Mesenchymal stem cell (in vitro differentiated cells and primary cell): Measurements from ENCODE around the gene ENO1.

Experiments
- DNase-seq: peaks from one replicate; pipeline ENCODE4 v3.0.0-alpha.2; 2013
- H2AFZ ChIP-seq: one replicate; pipeline ENCODE4 v1.6.1; 2013; ENCODE audit warnings: low read depth, mild to moderate bottlenecking, control low read depth, inconsistent platforms, low read length, moderate library complexity
- H2AK5ac ChIP-seq: 2 replicates; pipeline ENCODE4 v1.6.1; 2013; ENCODE audit warnings: low read length, moderate library complexity, mild to moderate bottlenecking, inconsistent platforms; ENCODE audit not compliant: severe bottlenecking
- H2BK120ac ChIP-seq: one replicate; pipeline ENCODE4 v1.6.1; 2013; ENCODE audit warnings: low read depth, mild to moderate bottlenecking, inconsistent platforms, low read length, moderate library complexity
- H2BK12ac ChIP-seq, 2 experiments: one replicate each; pipeline ENCODE4 v1.6.1; 2013; ENCODE audit warnings: inconsistent platforms in 2 of 2, low read length in 2 of 2, mild to moderate bottlenecking in 2 of 2, moderate library complexity in 2 of 2, control low read depth in 1 of 2
- H2BK15ac ChIP-seq: one replicate; pipeline ENCODE4 v1.6.1; 2013; ENCODE audit warnings: mild to moderate bottlenecking, low read depth, inconsistent platforms; ENCODE audit not compliant: poor library complexity, severe bottlenecking
- H2BK5ac ChIP-seq: 2 replicates; pipeline ENCODE4 v1.6.1; 2013; ENCODE audit warnings: low read depth, mild to moderate bottlenecking, low read length, control low read depth, inconsistent platforms; ENCODE audit not compliant: poor library complexity, severe bottlenecking
- H3K14ac ChIP-seq, 2 experiments: one replicate each; pipeline ENCODE4 v1.6.1; 2013; ENCODE audit warnings: inconsistent platforms in 2 of 2, low read length in 2 of 2, control low read depth in 1 of 2, mild to moderate bottlenecking in 1 of 2, moderate library complexity in 1 of 2
- H3K18ac ChIP-seq, 2 experiments: one replicate each; pipeline ENCODE4 v1.6.1; 2013; ENCODE audit warnings: inconsistent platforms in 2 of 2, low read length in 2 of 2, control low read depth in 1 of 2, low read depth in 1 of 2, mild to moderate bottlenecking in 1 of 2
- H3K23ac ChIP-seq, 2 experiments: one replicate each; pipeline ENCODE4 v1.6.1; 2013; ENCODE audit warnings: inconsistent platforms in 2 of 2, low read length in 2 of 2, mild to moderate bottlenecking in 2 of 2, moderate library complexity in 2 of 2, control low read depth in 1 of 2
- H3K27ac ChIP-seq: 2 replicates; pipeline ENCODE4 v1.5.1; 2013; ENCODE audit warnings: mild to moderate bottlenecking, moderate library complexity, low read length, control low read depth, inconsistent platforms; ENCODE audit not compliant: poor library complexity, severe bottlenecking
- H3K27me3 ChIP-seq, 2 experiments: 2 replicates each; pipeline versions ENCODE4 v1.6.1 to v1.7.0; 2013; ENCODE audit warnings: low read length in 2 of 2, mild to moderate bottlenecking in 2 of 2, moderate library complexity in 2 of 2, control low read depth in 1 of 2, inconsistent platforms in 1 of 2; ENCODE audit not compliant: control insufficient read depth in 1 of 2, insufficient read depth in 1 of 2
- H3K36me3 ChIP-seq, 2 experiments: 2 replicates each; pipeline versions ENCODE4 v1.6.1 to v1.7.0; 2013; ENCODE audit warnings: low read length in 2 of 2, control low read depth in 1 of 2, inconsistent platforms in 1 of 2, low read depth in 1 of 2, mild to moderate bottlenecking in 1 of 2; ENCODE audit not compliant: insufficient read depth in 2 of 2, control insufficient read depth in 1 of 2
- H3K4ac ChIP-seq, 2 experiments: one replicate each; pipeline ENCODE4 v1.6.1; 2013; ENCODE audit warnings: inconsistent platforms in 2 of 2, low read length in 2 of 2, mild to moderate bottlenecking in 2 of 2, moderate library complexity in 2 of 2, control low read depth in 1 of 2, low read depth in 1 of 2
- H3K4me1 ChIP-seq: 2 replicates; pipeline ENCODE4 v1.6.1; 2013; ENCODE audit warnings: low read depth, low read length, control low read depth; ENCODE audit not compliant: control insufficient read depth, insufficient read depth
- H3K4me2 ChIP-seq: 2 replicates; pipeline ENCODE4 v1.6.1; 2013; ENCODE audit warnings: low read length, mild to moderate bottlenecking, inconsistent platforms; ENCODE audit not compliant: poor library complexity, severe bottlenecking
- H3K4me3 ChIP-seq, 2 experiments: 2 replicates each; pipeline versions ENCODE4 v1.5.1 to v1.7.0; 2013; ENCODE audit warnings: low read length in 2 of 2, mild to moderate bottlenecking in 2 of 2, control low read depth in 1 of 2, low read depth in 1 of 2; ENCODE audit not compliant: insufficient read depth in 1 of 2
- H3K79me1 ChIP-seq: replicated peaks from 2 replicates; pipeline ENCODE4 v1.6.1; 2013; ENCODE audit warnings: mild to moderate bottlenecking, control low read depth, low read length, inconsistent platforms; ENCODE audit not compliant: poor library complexity, severe bottlenecking
- H3K9ac ChIP-seq: 2 replicates; pipeline ENCODE4 v1.7.0; 2013; ENCODE audit warnings: mild to moderate bottlenecking, low read length, moderate library complexity
- H3K9me3 ChIP-seq: 2 replicates; pipeline ENCODE4 v1.7.0; 2013; ENCODE audit warnings: mild to moderate bottlenecking, low read length; ENCODE audit not compliant: control insufficient read depth
- H4K8ac ChIP-seq: one replicate; pipeline ENCODE4 v1.6.1; 2013; ENCODE audit warnings: inconsistent platforms, mild to moderate bottlenecking, low read length, moderate library complexity
- H4K91ac ChIP-seq: one replicate; pipeline ENCODE4 v1.6.1; 2013; ENCODE audit warnings: mild to moderate bottlenecking, low read length, inconsistent platforms
- WGBS: methylation state at CpG from one replicate; pipeline ENCODE4 v1.1.7; 2013; ENCODE audit warnings: mixed read lengths; 5-methylcytosine and 5-hydroxymethylcytosine counted together

The ENO1 gene

DNA sequence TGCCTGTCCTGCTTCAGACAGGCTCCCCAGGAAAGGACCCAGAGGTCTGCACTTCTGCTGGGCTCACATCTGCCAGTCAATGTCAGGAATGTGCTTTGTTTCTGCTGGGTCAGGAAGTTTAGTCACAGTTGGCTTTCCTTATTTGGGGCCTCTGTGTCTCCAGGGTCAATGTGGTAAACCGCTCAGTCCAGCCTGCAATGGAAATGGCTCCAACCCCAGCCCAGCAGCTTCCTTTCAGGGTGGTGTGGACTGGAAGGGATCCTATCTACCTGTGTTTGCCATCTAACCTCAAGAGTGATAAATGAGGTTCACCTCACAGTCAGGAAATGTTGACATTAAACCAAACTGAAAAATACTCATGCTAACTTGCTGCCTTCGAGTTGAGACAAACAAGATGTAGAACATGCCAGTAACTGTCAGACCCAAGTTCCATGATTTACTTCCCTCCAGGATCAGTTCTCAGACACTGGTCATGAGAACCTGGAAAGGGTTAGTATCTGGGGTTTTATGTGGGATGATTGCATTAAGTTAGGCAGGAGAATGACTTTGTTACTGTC lies 20.3 kb downstream of the ENO1 start:
- Histone ChIP-seq H4K91ac (no peak overlapping the region), H2AK5ac (no peak overlapping the region), H2BK5ac (peak overlapping the region; percentile 4), H3K9ac (no peak overlapping the region), H3K9me3 (no peaks in the 10 kb centered on the region), H4K8ac (no peak overlapping the region), H3K14ac (no peak overlapping the region), H2BK15ac (no peak overlapping the region), H3K27ac (peak overlapping the region; percentile 80), H2AFZ (no peak overlapping the region), H3K4me3 (no peak overlapping the region), H2BK120ac (no peak overlapping the region), H3K4ac (no peak overlapping the region), H3K27me3 (no peaks in the 10 kb centered on the region), H3K36me3 (peaks cover 59 to 64% of the 10 kb centered on the region in 2 experiments), H3K79me1 (no peaks in the 10 kb centered on the region), H3K4me1 (peaks cover 26% of the 10 kb centered on the region), H3K23ac (no peak overlapping the region), H2BK12ac (no peak overlapping the region), H3K18ac (no peak overlapping the region), H3K4me2 (no peak overlapping the region)
- DNase-seq: peak; percentile 95
- WGBS: 0% methylated on average over 2 of the region's 2 CpGs

DNA sequence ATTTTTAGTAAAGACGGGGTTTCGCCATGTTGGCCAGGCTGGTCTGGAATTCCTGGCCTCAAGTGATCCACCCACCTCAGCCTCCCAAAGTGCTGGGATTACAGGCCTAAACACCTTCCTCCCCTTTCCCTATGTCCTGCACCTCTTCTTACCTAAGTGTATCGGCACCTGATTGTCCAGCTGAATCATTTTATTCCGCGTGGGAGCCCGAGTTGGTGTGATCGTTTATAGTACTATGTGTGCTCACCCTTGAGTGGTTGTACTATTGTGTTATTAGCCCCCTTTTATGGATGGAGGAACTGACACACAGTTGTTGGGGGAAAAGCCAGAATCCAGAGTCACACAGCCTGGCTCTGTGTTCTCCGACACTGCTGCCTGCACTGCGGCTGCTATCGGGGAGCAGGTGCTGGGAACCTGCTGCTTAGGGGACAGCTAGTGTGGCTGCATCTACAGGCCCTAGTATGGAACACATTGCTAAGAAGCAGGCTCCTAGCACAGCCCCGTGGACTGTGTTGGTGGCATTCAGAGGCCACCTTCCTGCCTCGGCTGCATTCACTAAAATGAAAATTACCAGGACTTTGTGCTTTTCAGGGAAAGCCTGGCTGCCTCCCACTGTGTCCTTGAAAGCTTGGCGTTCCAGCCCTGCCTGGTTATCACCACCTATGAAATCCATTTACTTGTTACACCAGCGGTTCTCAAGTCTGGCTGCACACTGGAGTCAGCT lies 21.6 kb downstream of the ENO1 start:
- peak overlapping the region; percentile 5 for H4K91ac ChIP-seq
- H3K9ac ChIP-seq: no peak overlapping the region
- no peaks in the 10 kb centered on the region for H3K79me1 ChIP-seq
- H3K27ac ChIP-seq: peak overlapping the region; percentile 80
- H2BK5ac ChIP-seq: no peak overlapping the region
- H3K27me3 ChIP-seq: no peaks in the 10 kb centered on the region
- peaks cover 45 to 51% of the 10 kb centered on the region in 2 experiments for H3K36me3 ChIP-seq
- peak overlapping the region; percentile 38 for H2AK5ac ChIP-seq
- H3K14ac ChIP-seq: peak overlapping the region in 1 of 2 experiments; percentile 5
- peak overlapping the region; percentile 11 to 44 for H2BK12ac ChIP-seq
- H3K4me3 ChIP-seq: no peak overlapping the region
- no peak for DNase-seq
- no peak overlapping the region for H2AFZ ChIP-seq
- H3K18ac ChIP-seq: peak overlapping the region; percentile 37 to 40
- no peak overlapping the region for H3K4me2 ChIP-seq
- no peak overlapping the region for H2BK15ac ChIP-seq
- peak overlapping the region in 1 of 2 experiments; percentile 60 for H3K4ac ChIP-seq
- H3K4me1 ChIP-seq: peaks cover 27% of the 10 kb centered on the region
- H4K8ac ChIP-seq: peak overlapping the region; percentile 0
- no peak overlapping the region for H3K23ac ChIP-seq
- no peak overlapping the region for H2BK120ac ChIP-seq
- WGBS: 93% methylated on average over 14 of the region's 14 CpGs
- H3K9me3 ChIP-seq: no peaks in the 10 kb centered on the region

DNA sequence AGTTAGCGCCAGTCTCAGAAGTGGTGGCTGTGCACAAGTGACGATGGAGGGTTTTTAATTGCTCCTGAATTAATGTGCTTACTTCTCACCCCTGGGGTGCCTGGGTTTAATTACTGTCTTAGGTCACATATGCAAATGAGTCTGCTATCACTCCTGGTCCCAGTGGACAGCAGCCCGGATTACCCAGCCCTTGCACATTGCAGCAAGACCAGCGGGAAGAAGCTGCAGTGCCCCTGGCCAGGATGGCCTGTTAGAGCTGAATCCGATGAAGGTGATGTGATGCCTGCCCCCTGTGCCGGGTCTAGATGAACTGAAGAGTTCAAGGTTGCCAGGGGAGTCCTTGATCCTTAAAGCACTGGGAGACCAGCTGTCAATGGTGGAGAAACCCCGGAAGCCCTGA lies 24.2 kb downstream of the ENO1 start:
- 94% methylated on average over 7 of the region's 7 CpGs for WGBS

DNA sequence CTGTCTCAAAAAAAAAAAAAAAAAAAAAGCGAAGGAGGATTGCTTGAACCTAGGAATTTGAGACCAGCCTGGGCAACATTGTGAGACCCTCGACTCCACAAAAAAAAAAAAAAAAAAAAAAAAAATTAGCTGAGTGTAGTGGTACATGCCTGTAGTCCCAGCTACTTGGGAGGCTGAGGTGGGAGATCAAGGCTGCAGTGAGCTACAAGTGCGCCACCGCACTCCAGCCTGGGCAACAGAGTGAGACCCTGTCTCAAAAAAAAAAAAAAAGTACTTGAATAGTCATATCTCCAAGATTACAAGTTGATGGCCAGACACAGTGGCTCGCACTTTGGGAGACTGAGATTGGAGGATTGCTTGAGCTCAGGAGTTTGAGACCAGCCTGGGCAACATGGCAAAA lies 27.4 kb downstream of the ENO1 start:
- Histone ChIP-seq H3K4me1 (peaks cover 13% of the 10 kb centered on the region), H3K4me3 (no peak overlapping the region), H2BK5ac (no peak overlapping the region), H3K14ac (no peak overlapping the region), H3K79me1 (no peaks in the 10 kb centered on the region), H4K8ac (no peak overlapping the region), H2AK5ac (no peak overlapping the region), H3K27ac (no peak overlapping the region), H3K4ac (no peak overlapping the region), H3K4me2 (no peak overlapping the region), H3K9me3 (no peaks in the 10 kb centered on the region), H4K91ac (no peak overlapping the region), H3K36me3 (peaks cover 0 to 5% of the 10 kb centered on the region in 2 experiments), H3K27me3 (peaks cover 0 to 4% of the 10 kb centered on the region in 2 experiments), H2BK15ac (no peak overlapping the region), H2BK12ac (no peak overlapping the region), H3K23ac (no peak overlapping the region), H3K18ac (no peak overlapping the region), H2AFZ (no peak overlapping the region), H2BK120ac (no peak overlapping the region), H3K9ac (no peak overlapping the region)
- WGBS: 100% methylated on average over 4 of the region's 5 CpGs
- DNase-seq: no peak

More for the DNA sequence above, 24.2 kb downstream of the ENO1 start:
- Histone ChIP-seq H3K4me2 (no peak overlapping the region), H2AFZ (no peak overlapping the region), H3K4me3 (no peak overlapping the region), H2BK15ac (no peak overlapping the region), H3K23ac (no peak overlapping the region), H2BK5ac (no peak overlapping the region), H3K4ac (no peak overlapping the region), H4K8ac (no peak overlapping the region), H3K9ac (no peak overlapping the region), H2AK5ac (no peak overlapping the region), H2BK12ac (no peak overlapping the region), H3K4me1 (peaks cover 21% of the 10 kb centered on the region), H3K36me3 (peaks cover 23 to 26% of the 10 kb centered on the region in 2 experiments), H3K27ac (no peak overlapping the region), H3K27me3 (no peaks in the 10 kb centered on the region), H3K14ac (no peak overlapping the region), H3K18ac (peak overlapping the region in 1 of 2 experiments; percentile 17), H3K9me3 (no peaks in the 10 kb centered on the region), H2BK120ac (no peak overlapping the region), H4K91ac (no peak overlapping the region), H3K79me1 (no peaks in the 10 kb centered on the region)
- no peak for DNase-seq
